Gastrocnemius medialis (tissue), 4 donors: ENCODE measurements around the gene TMEM176B. TPM values are rescaled to one million over a fixed set of nuclear protein-coding genes. Genes with fewer than 3 reads are reported as not detected.

Experiments
- ATAC-seq, 2 donors: fragments of 150-250 bp; one replicate each; pipeline ENCODE4 v1.9.1; 2016
- DNase-seq, 2 donors: peaks; one replicate each; pipeline ENCODE4 v3.0.0-alpha.2; 2019
- H3K27ac ChIP-seq, 4 donors: fragments of 200-600 bp; sonication (generic); 1 replicate in 1 of 4; 2 replicates in 3 of 4; pipeline ENCODE4 v1.5.1; 2016 to 2018; ENCODE audit warnings: mild to moderate bottlenecking in 2 of 4, moderate library complexity in 1 of 4
- H3K27me3 ChIP-seq, 3 donors: fragments of 200-600 bp; sonication (generic) in 2 of 3; 1 replicate in 1 of 3; 2 replicates in 2 of 3; pipeline versions ENCODE4 v1.5.1 to v1.6.0; 2016 to 2019; ENCODE audit warnings: mild to moderate bottlenecking in 1 of 3, moderate library complexity in 1 of 3
- H3K36me3 ChIP-seq, 2 donors: fragments of 200-600 bp; sonication (generic) in 1 of 2; one replicate each; pipeline ENCODE4 v1.5.1; 2017 to 2018
- H3K4me1 ChIP-seq, 2 donors: fragments of 200-600 bp; sonication (generic) in 1 of 2; one replicate each; pipeline ENCODE4 v1.5.1; 2016 to 2017; ENCODE audit warnings: mild to moderate bottlenecking in 2 of 2
- H3K4me3 ChIP-seq, 4 donors: fragments of 200-600 bp; sonication (generic) in 3 of 4; 1 replicate in 1 of 4; 2 replicates in 3 of 4; pipeline ENCODE4 v1.5.1; 2016 to 2019; ENCODE audit warnings: mild to moderate bottlenecking in 2 of 4
- H3K9me3 ChIP-seq, 3 donors: fragments of 200-600 bp; sonication (generic) in 2 of 3; 1 replicate in 1 of 3; 2 replicates in 2 of 3; pipeline ENCODE4 v1.5.1; 2016 to 2019
- CTCF ChIP-seq, 5 experiments: fragments of 450-650 bp in 3 of 5; fragments of 200-600 bp in 2 of 5; sonication (generic) in 2 of 5; IDR thresholded peaks in 4 of 5; conservative IDR thresholded peaks in 1 of 5; 1 replicate in 4 of 5; 2 replicates in 1 of 5; pipeline ENCODE4 v1.5.1; 2016 to 2019; ENCODE audit warnings: antibody characterized with exemption in 5 of 5, mild to moderate bottlenecking in 3 of 5, moderate library complexity in 3 of 5
- POLR2A ChIP-seq, 2 donors: fragments of 450-650 bp; IDR thresholded peaks; one replicate each; pipeline ENCODE4 v1.6.1; 2017; ENCODE audit warnings: antibody characterized with exemption in 2 of 2, mild to moderate bottlenecking in 2 of 2, moderate library complexity in 2 of 2
- in situ Hi-C, 4 donors: fragments of 200-750 bp; cut with MboI; loops; one replicate each; pipeline versions ENCODE4 v1.15.0 to v1.8.0; 2017; ENCODE audit warnings: low sequenced_read_pairs in 4 of 4
- intact Hi-C: fragments of 100-400 bp; cut with DNase I; formaldehyde crosslinking; loops from one replicate; pipeline ENCODE4 v1.15.1; 2023; ENCODE audit warnings: low total_unique reads
- total RNA-seq, 4 donors: library from RNA; depleted of rRNA; stranded (reverse); fragments of >200 nt; gene quantifications; one replicate each; pipeline versions ENCODE4 v1.1.0 to v1.2.3, GENCODE V29; 2016

Gene TMEM176B
- total RNA-seq, 4 donors from 2014 or later: 5.8 to 9.6 (median 7.6) TPM

DNA sequence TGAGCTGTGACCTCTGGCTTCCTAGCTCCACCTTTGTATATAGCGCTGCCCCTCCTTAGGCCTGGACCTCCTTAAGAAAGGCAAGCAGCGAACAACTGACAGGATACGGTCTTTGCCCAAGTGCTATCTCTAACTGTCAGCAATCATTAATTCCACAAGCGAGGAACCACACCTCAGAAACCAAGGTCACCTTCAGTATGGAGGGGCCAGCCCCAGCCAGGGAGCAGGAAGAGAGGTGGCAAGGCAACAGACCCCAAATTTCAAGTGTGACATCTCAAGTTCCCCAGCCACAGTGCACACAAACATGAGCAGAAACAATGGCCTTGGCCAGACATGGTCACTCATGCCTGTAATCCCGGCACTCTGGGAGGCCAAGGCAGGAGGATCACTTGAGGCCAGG lies 47.4 kb upstream of the TMEM176B start:
- Histone ChIP-seq H3K36me3 (no peaks in the 10 kb centered on the region), H3K9me3 (no peaks in the 10 kb centered on the region), H3K27me3 (peaks cover 0 to 8% (median 0%) of the 10 kb centered on the region in 3 donors), H3K27ac (no peak overlapping the region), H3K4me3 (no peak overlapping the region), H3K4me1 (no peaks in the 10 kb centered on the region)
- in situ Hi-C loops: no loop called here
- TF ChIP-seq CTCF (IDR thresholded peaks at IDR 0.05 in 4 of 5, conservative IDR thresholded peaks at IDR 0.05 in 1 of 5) (no peak), POLR2A (IDR thresholded peaks at IDR 0.05) (no peak)
- intact Hi-C loops: no loop called here
- DNase-seq (no peak), ATAC-seq (no peak)

GRCh38 chr7:150846291-150847115 lies 46.3 kb upstream of the TMEM176B start:
- no peaks in the 10 kb centered on the region for H3K4me1 ChIP-seq
- H3K36me3 ChIP-seq: no peaks in the 10 kb centered on the region
- H3K9me3 ChIP-seq: no peaks in the 10 kb centered on the region
- peaks cover 0 to 3% (median 0%) of the 10 kb centered on the region in 3 donors for H3K27me3 ChIP-seq
- ATAC-seq (no peak), DNase-seq (no peak)
- intact Hi-C loops (no loop called here), in situ Hi-C loops (no loop called here)
- TF ChIP-seq POLR2A (IDR thresholded peaks at IDR 0.05) (no peak), CTCF (IDR thresholded peaks at IDR 0.05 in 4 of 5, conservative IDR thresholded peaks at IDR 0.05 in 1 of 5) (no peak)
- no peak overlapping the region for H3K27ac ChIP-seq
- H3K4me3 ChIP-seq: no peak overlapping the region

- in situ Hi-C loops (no loop called here), intact Hi-C loops (no loop called here)
- Histone ChIP-seq H3K9me3 (no peaks in the 10 kb centered on the region), H3K27ac (no peak overlapping the region), H3K27me3 (no peaks in the 10 kb centered on the region), H3K4me3 (no peak overlapping the region), H3K4me1 (no peaks in the 10 kb centered on the region), H3K36me3 (no peaks in the 10 kb centered on the region)
- ATAC-seq (no peak), DNase-seq (peak in 1 of 2 donors; percentile 41)
- TF ChIP-seq CTCF (IDR thresholded peaks at IDR 0.05 in 4 of 5, conservative IDR thresholded peaks at IDR 0.05 in 1 of 5) (no peak), POLR2A (IDR thresholded peaks at IDR 0.05) (no peak)
These were observed 45.3 kb upstream of the TMEM176B start for GRCh38 chr7:150845421-150845861.

DNA sequence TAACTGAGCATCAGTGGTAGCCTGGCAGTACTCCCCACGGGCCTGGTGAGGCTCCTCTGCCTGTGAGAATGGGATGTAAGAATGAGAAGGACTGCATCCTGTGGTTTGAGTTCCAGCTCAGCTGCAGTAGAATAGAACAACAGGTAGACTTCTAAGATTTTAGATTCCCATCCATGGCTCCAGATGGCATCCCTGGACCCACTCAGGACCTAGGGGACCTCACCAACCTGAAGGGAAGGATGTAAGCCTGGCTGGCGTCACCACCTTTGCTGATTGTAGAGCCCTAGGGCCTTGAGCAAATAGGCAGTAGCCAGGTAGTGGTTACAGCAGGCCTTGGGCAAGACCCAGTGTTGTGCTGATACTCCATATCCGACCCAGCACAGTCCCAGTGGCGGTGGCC lies 42.6 kb upstream of the TMEM176B start:
- Histone ChIP-seq H3K4me1 (no peaks in the 10 kb centered on the region), H3K9me3 (no peaks in the 10 kb centered on the region), H3K27me3 (no peaks in the 10 kb centered on the region), H3K36me3 (no peaks in the 10 kb centered on the region), H3K4me3 (no peak overlapping the region), H3K27ac (no peak overlapping the region)
- DNase-seq (no peak), ATAC-seq (no peak)
- TF ChIP-seq POLR2A (IDR thresholded peaks at IDR 0.05) (no peak), CTCF (IDR thresholded peaks at IDR 0.05 in 4 of 5, conservative IDR thresholded peaks at IDR 0.05 in 1 of 5) (no peak)
- in situ Hi-C loops (no loop called here), intact Hi-C loops (no loop called here)
